HG03066 (cell line): Measurements from ENCODE around the gene EFNA2.
"Not testable (repeated sequence)": the region's sequence is repeated elsewhere in the genome, so short reads cannot be mapped to it uniquely, and the experiment has no call there.

ENCODE experiments used
- ATAC-seq: cut with Tn5 transposase; IDR thresholded peaks from one replicate; pipeline ENCODE4 v1.9.1; 2021; ENCODE audit warnings: low read depth; ENCODE audit not compliant: unreplicated experiment

Gene EFNA2

GRCh38 chr19:1285737-1286360 lies at the start of gene EFNA2:
Gene EFNA2 (plus strand): TSS chr19:1285873. CDS start chr19:1286169, 296 bp downstream.
- no peak for ATAC-seq

- ATAC-seq, result no peak
Observed at GRCh38 chr19:1236576-1236975, 49.1 kb upstream of the EFNA2 start.

- ATAC-seq, result no peak
Observed at GRCh38 chr19:1237027-1237659, 48.5 kb upstream of the EFNA2 start.

GRCh38 chr19:1237754-1238368 lies 47.8 kb upstream of the EFNA2 start, which contains the start of gene CBARP:
Gene CBARP (minus strand): TSS chr19:1238005. CDS start chr19:1236100, 1,905 bp downstream.
- ATAC-seq, result no peak

GRCh38 chr19:1238369-1239303 lies 47.0 kb upstream of the EFNA2 start:
- ATAC-seq, result no peak

- ATAC-seq, result no peak
Observed at GRCh38 chr19:1239420-1239795, 46.3 kb upstream of the EFNA2 start.

GRCh38 chr19:1239796-1240737 lies 45.6 kb upstream of the EFNA2 start:
- ATAC-seq, result no peak

GRCh38 chr19:1240925-1241324 lies 44.7 kb upstream of the EFNA2 start:
- no peak for ATAC-seq

- ATAC-seq, result no peak
Observed at GRCh38 chr19:1241417-1242095, 44.1 kb upstream of the EFNA2 start, which contains the start of gene ATP5F1D. Gene ATP5F1D (plus strand): TSS chr19:1241751. CDS start chr19:1241851, 100 bp downstream.

- no peak for ATAC-seq
Observed at GRCh38 chr19:1243768-1244692, 41.6 kb upstream of the EFNA2 start.

- no peak for ATAC-seq
Observed at GRCh38 chr19:1244693-1245451, 40.8 kb upstream of the EFNA2 start.

- ATAC-seq, result no peak
Observed at GRCh38 chr19:1245494-1246264, 40.0 kb upstream of the EFNA2 start.

GRCh38 chr19:1246265-1247087 lies 39.2 kb upstream of the EFNA2 start:
- not testable (repeated sequence) for ATAC-seq

- ATAC-seq, result no peak
Observed at GRCh38 chr19:1247748-1248138, 37.9 kb upstream of the EFNA2 start.

GRCh38 chr19:1248139-1248785 lies 37.4 kb upstream of the EFNA2 start, which contains the start of gene MIDN:
Gene MIDN (plus strand): TSS chr19:1248583. CDS start chr19:1250297, 1,714 bp downstream.
- ATAC-seq, result no peak
